Upper lobe of left lung (tissue), 6 donors: ENCODE data around the gene RASEF. TPM values are rescaled to one million over a fixed set of nuclear protein-coding genes. Genes with fewer than 3 reads are reported as not detected.

ENCODE experiments used
- ATAC-seq, 2 donors: fragments of 200-7000 bp; cut with Tn5 transposase; one replicate each; pipeline ENCODE4 v1.9.1; 2022; ENCODE audit warnings: mild to moderate bottlenecking in 2 of 2, moderate library complexity in 2 of 2; ENCODE audit not compliant: low FRiP score in 2 of 2
- DNase-seq, 2 donors: peaks; one replicate each; pipeline ENCODE4 v3.0.0-alpha.2; 2019 to 2020
- H3K27ac ChIP-seq, 4 donors: fragments of 200-600 bp; sonication (generic); one replicate each; pipeline ENCODE4 v1.5.1; 2016 to 2019
- H3K27me3 ChIP-seq, 4 donors: fragments of 200-600 bp; sonication (generic); one replicate each; pipeline ENCODE4 v1.5.1; 2017 to 2019
- H3K36me3 ChIP-seq, 4 donors: fragments of 200-600 bp; sonication (generic); one replicate each; pipeline ENCODE4 v1.5.1; 2016 to 2019
- H3K4me1 ChIP-seq, 4 donors: fragments of 200-600 bp; sonication (generic); one replicate each; pipeline ENCODE4 v1.5.1; 2018 to 2019
- H3K4me3 ChIP-seq, 4 donors: fragments of 200-600 bp; sonication (generic); one replicate each; pipeline ENCODE4 v1.5.1; 2017 to 2019; ENCODE audit warnings: mild to moderate bottlenecking in 2 of 4, moderate library complexity in 1 of 4
- H3K9me3 ChIP-seq, 4 donors: fragments of 200-600 bp; sonication (generic); one replicate each; pipeline ENCODE4 v1.5.1; 2018 to 2019
- CTCF ChIP-seq, 6 experiments: fragments of 450-650 bp in 4 of 6; fragments of 200-600 bp in 2 of 6; sonication (generic) in 2 of 6; IDR thresholded peaks; one replicate each; pipeline ENCODE4 v1.5.1; 2016 to 2019; ENCODE audit warnings: antibody characterized with exemption in 6 of 6
- EP300 ChIP-seq, 4 donors: sonication (generic); formaldehyde crosslinking; IDR thresholded peaks; one replicate each; pipeline ENCODE4 v1.5.1; 2017; ENCODE audit warnings: antibody characterized with exemption in 4 of 4, control low read depth in 2 of 4
- POLR2A ChIP-seq, 4 donors: fragments of 450-650 bp; IDR thresholded peaks; one replicate each; pipeline ENCODE4 v1.5.1; 2016 to 2017; ENCODE audit warnings: antibody characterized with exemption in 4 of 4, mild to moderate bottlenecking in 2 of 4
- POLR2AphosphoS5 ChIP-seq, 2 donors: sonication (generic); formaldehyde crosslinking; IDR thresholded peaks; one replicate each; pipeline ENCODE4 v1.5.1; 2017; ENCODE audit warnings: antibody characterized with exemption in 2 of 2
- WGBS, 2 donors: methylation state at CpG; one replicate each; pipeline ENCODE4 v1.1.5; 2017 to 2018; 5-methylcytosine and 5-hydroxymethylcytosine counted together
- total RNA-seq, 6 donors: library from RNA; depleted of rRNA in 4 of 6; stranded (reverse); fragments of >200 nt in 4 of 6; gene quantifications; one replicate each; pipeline versions ENCODE4 v1.1.0 to v1.2.1, GENCODE V29; 2016 to 2021
- donor health status: DM: no; HTN: no; CAD: no; lungs with moderate emphysema.
- donor health status: DM: no; HTN: yes; CAD: no; lungs with severe emphysema.

RASEF gene
- total RNA-seq, 6 donors from 2014 or later, result 14.5 to 90.0 (median 18.0) TPM

GRCh38 chr9:82997476-82998140, 65.3 kb downstream of the RASEF start:
- ATAC-seq, result no peak
- H3K9me3 ChIP-seq, result no peaks in the 10 kb centered on the region
- TF ChIP-seq CTCF (IDR thresholded peaks at IDR 0.05), result no peak
- TF ChIP-seq EP300 (IDR thresholded peaks at IDR 0.05), result no peak
- TF ChIP-seq POLR2A (IDR thresholded peaks at IDR 0.05), result no peak
- no peak for TF ChIP-seq POLR2AphosphoS5 (IDR thresholded peaks at IDR 0.05)
- H3K27me3 ChIP-seq, result no peaks in the 10 kb centered on the region
- no peaks in the 10 kb centered on the region for H3K4me1 ChIP-seq
- no peaks in the 10 kb centered on the region for H3K36me3 ChIP-seq
- H3K4me3 ChIP-seq, result no peak overlapping the region
- 91 to 92% methylated on average over 6 of the region's 6 CpGs for WGBS, 2 donors
- no peak for DNase-seq
- no peak overlapping the region for H3K27ac ChIP-seq

DNA sequence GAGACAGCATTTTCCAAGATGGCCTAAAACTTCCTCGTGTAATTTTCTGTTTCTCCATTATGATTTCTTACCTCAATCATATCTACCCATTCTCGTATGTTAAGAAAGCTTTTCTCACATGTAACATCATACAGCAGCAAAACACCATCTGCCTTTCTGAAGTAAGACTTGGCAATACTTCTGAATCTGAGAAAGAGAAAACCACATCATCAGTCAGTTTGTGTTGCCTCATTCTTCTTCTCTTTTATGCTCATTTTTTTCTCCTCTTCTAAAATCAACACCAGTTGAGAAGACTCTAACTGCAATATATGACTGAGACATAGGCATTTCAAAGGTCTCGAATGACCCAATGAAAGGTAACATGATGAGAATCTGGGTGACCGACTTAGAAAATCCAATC, 66.0 kb downstream of the RASEF start:
- no peaks in the 10 kb centered on the region for H3K4me1 ChIP-seq
- H3K27me3 ChIP-seq, result no peaks in the 10 kb centered on the region
- H3K36me3 ChIP-seq, result no peaks in the 10 kb centered on the region
- no peaks in the 10 kb centered on the region for H3K9me3 ChIP-seq
- H3K27ac ChIP-seq, result no peak overlapping the region
- TF ChIP-seq POLR2A (IDR thresholded peaks at IDR 0.05), result no peak
- no peak for TF ChIP-seq CTCF (IDR thresholded peaks at IDR 0.05)
- TF ChIP-seq EP300 (IDR thresholded peaks at IDR 0.05), result no peak
- no peak for TF ChIP-seq POLR2AphosphoS5 (IDR thresholded peaks at IDR 0.05)
- ATAC-seq (no peak), DNase-seq (no peak)
- no peak overlapping the region for H3K4me3 ChIP-seq
- 79 to 87% methylated on average over 4 of the region's 4 CpGs for WGBS, 2 donors

- no peak overlapping the region for H3K4me3 ChIP-seq
- no peaks in the 10 kb centered on the region for H3K27me3 ChIP-seq
- no peaks in the 10 kb centered on the region for H3K36me3 ChIP-seq
- TF ChIP-seq CTCF (IDR thresholded peaks at IDR 0.05), result no peak
- TF ChIP-seq POLR2AphosphoS5 (IDR thresholded peaks at IDR 0.05), result no peak
- TF ChIP-seq EP300 (IDR thresholded peaks at IDR 0.05), result no peak
- H3K27ac ChIP-seq, result no peak overlapping the region
- 87 to 89% methylated on average over 8 of the region's 8 CpGs for WGBS, 2 donors
- no peaks in the 10 kb centered on the region for H3K9me3 ChIP-seq
- DNase-seq (no peak), ATAC-seq (no peak)
- H3K4me1 ChIP-seq, result no peaks in the 10 kb centered on the region
Observed at GRCh38 chr9:82993856-82994605, 68.9 kb downstream of the RASEF start.

DNA sequence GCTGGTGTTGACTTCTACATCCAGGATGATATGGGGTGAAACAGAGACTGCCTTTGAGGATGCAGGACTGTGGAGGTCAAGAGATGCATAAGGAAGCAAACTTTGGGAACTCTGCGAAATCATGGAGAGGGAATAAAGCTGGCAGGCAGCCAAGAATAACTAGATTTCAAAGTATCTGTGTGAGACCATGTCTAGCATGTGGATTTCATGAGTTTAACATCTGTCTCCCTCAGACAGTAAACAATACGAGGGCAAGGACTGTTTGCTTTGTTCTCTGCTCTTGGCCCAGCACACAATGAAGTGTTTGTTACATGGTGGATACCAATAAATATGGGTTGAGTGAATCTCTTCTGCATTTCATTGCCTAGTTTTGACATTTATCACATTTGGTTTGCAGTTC, 71.3 kb downstream of the RASEF start:
- Histone ChIP-seq H3K27me3 (no peaks in the 10 kb centered on the region), H3K4me3 (no peak overlapping the region), H3K36me3 (no peaks in the 10 kb centered on the region), H3K4me1 (no peaks in the 10 kb centered on the region), H3K27ac (no peak overlapping the region), H3K9me3 (no peaks in the 10 kb centered on the region)
- ATAC-seq (no peak), DNase-seq (no peak)
- TF ChIP-seq POLR2AphosphoS5 (IDR thresholded peaks at IDR 0.05), result no peak
- WGBS, 2 donors, result 57 to 71% methylated on average over 2 of the region's 2 CpGs

DNA sequence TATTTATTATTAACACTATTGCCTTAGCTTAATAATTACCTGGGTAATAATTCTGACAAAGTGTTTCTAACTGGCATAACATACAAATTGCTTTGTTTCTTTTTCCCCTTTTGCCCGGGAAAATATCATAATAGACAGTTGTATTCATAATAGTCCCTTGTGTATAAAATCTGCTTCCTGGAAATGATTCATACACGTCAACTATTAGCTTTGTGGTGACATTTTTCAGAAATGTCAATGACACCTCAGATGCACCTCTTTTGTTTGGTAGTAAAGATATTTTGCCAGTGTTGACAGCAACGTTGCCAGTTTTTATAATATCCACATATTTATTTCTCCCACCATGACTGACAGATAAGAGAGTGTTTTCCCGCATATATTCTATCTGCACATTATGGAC, 73.0 kb downstream of the RASEF start:
- no peaks in the 10 kb centered on the region for H3K36me3 ChIP-seq
- H3K4me1 ChIP-seq, result no peaks in the 10 kb centered on the region
- ATAC-seq (no peak), DNase-seq (no peak)
- TF ChIP-seq CTCF (IDR thresholded peaks at IDR 0.05), result no peak
- no peak for TF ChIP-seq EP300 (IDR thresholded peaks at IDR 0.05)
- TF ChIP-seq POLR2AphosphoS5 (IDR thresholded peaks at IDR 0.05), result no peak
- no peak for TF ChIP-seq POLR2A (IDR thresholded peaks at IDR 0.05)
- no peak overlapping the region for H3K4me3 ChIP-seq
- H3K27me3 ChIP-seq, result no peaks in the 10 kb centered on the region
- no peak overlapping the region for H3K27ac ChIP-seq
- H3K9me3 ChIP-seq, result no peaks in the 10 kb centered on the region
- 57 to 62% methylated on average over 4 of the region's 4 CpGs for WGBS, 2 donors
